ENCODE measurements around the gene SYCE1L. TPM values are rescaled to one million over a fixed set of nuclear protein-coding genes. Genes with fewer than 3 reads are reported as not detected.
A peak's percentile ranks its signal among the peaks of the same experiment; 100 is the strongest.

Gene SYCE1L
- total and polyA plus RNA-seq, 9 of the 15 experiments (the other 6 are each of a cell fraction or from before 2014, with no cell fraction given) = 0.54 to 2.7 (median 1.1) TPM; not detected in 5

DNA sequence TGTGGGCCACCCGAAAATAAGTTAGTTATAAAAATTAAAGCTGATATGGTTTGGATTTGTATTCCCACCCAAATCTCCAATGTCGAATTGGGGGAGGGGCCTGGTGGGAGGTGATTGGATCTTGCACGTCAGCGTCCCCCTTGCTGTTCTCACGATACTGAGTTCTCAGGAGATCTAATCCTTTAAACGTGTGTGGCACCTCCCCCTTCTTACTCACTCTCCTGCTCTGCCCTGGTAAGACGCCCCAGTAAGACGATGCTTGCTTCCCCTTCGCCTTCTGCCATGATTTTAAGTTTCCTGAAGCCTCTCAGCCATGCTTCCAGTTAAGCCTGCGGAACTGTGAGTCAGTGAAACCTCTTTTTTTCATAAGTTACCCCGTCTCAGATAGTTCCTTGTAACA is 35.4 kb downstream of the SYCE1L start:
- Histone ChIP-seq H3K27ac (ENCODE audit: extremely low read depth, low read depth, low read length) (no peak overlapping the region), H3K79me2 (ENCODE audit: control insufficient read depth, insufficient read depth, low read length) (no peaks in the 10 kb centered on the region), H3K4me2 (ENCODE audit: insufficient read depth, low read length) (no peak overlapping the region), H3K4me1 (replicated peaks in 1 of 2; ENCODE audit: control insufficient read depth in 2 of 2, insufficient read depth in 2 of 2, low read length in 2 of 2) (no peaks in the 10 kb centered on the region), H3K9me3 (replicated peaks; ENCODE audit: control insufficient read depth, insufficient read depth, low read depth, low read length) (no peaks in the 10 kb centered on the region), H3K36me3 (ENCODE audit: control insufficient read depth, insufficient read depth, low read length) (no peaks in the 10 kb centered on the region), H3K9me1 (ENCODE audit: control insufficient read depth, insufficient read depth, low read length) (no peaks in the 10 kb centered on the region), H4K20me1 (replicated peaks; ENCODE audit: control insufficient read depth, insufficient read depth, low read length) (no peaks in the 10 kb centered on the region), H3K27me3 (ENCODE audit: control insufficient read depth in 2 of 2, insufficient read depth in 2 of 2, low read length in 2 of 2) (peaks cover 4 to 8% of the 10 kb centered on the region in 2 experiments; a peak in 3 of 5 replicates), H2AFZ (ENCODE audit: low read depth, low read length) (no peak overlapping the region), H3K9ac (ENCODE audit: insufficient read depth in 1 of 2, low read depth in 2 of 2, low read length in 2 of 2) (no peak overlapping the region), H3K4me3 (no peak overlapping the region)
- intact Hi-C loops (cut with micrococcal nuclease) (loop anchor here (5.0 to 10.0 kb wide), 5 partner anchors 180 to 770 kb away; no protein-coding TSS in a partner anchor), in situ Hi-C loops (cut with MboI) (loop anchor here (5.0 to 25.0 kb wide), 2 partner anchors 348 to 728 kb away; no protein-coding TSS in a partner anchor)
- no peak for ATAC-seq
- DNase-seq (ENCODE audit: extremely low read depth in 1 of 4, low spot score in 3 of 4) = no peak
- CTCF ChIA-PET (ENCODE audit: low intra/inter-chr PET ratio) = interaction anchor here (4.3 kb wide), 1 partner anchor 348 kb away, joined by 92 read pairs; no protein-coding TSS in a partner anchor
- POLR2A ChIA-PET = no interaction called here
- no peak for FAIRE-seq
- 2% methylated on average over 11 of the region's 11 CpGs for WGBS (ENCODE audit: insufficient coverage, low coverage, missing lambda C conversion rate)
- TF ChIP-seq SMAD2 (IDR thresholded peaks at IDR 0.05; ENCODE audit: low read depth, low read length) (no peak), JUNB (CRISPR knock-in tag; conservative IDR thresholded peaks at IDR 0.05) (no peak), ZNF583 (CRISPR knock-in tag; IDR thresholded peaks at IDR 0.05) (no peak)
- BruUV-seq (replicated peaks) = no TSS peak

DNA sequence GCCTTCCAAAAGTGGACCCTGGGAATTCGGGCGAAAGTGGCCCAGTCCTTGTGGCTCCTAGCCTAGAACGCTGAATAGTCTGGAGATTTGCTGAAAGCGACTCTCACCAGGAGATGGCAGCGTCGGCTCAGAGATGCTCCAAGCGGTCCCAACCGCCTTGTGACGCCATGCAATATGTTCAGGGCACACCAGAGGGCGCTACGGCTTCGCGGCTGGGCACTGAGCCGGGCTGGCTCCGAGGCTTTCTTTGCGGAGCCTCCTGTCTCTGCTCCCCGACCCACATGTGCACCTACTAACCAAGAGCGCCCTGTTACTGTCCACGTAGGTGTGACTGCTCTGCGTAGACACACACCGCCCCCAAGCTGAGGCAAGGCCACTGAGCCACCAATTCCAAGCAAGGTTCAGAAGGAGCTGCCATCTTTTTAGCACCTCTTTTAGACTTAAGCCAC is 36.9 kb downstream of the SYCE1L start:
- ATAC-seq (peak; percentile 97), FAIRE-seq (peak; percentile 99), DNase-seq (ENCODE audit: extremely low read depth in 1 of 4, low spot score in 3 of 4) (peak; percentile 83 to 90 (median 88))
- ChIA-PET POLR2A (no interaction called here), CTCF (ENCODE audit: low intra/inter-chr PET ratio) (interaction anchor here (0.6 to 4.3 kb wide), 9 partner anchors 174 to 999 kb away, joined by 3 to 92 read pairs (median 5); no protein-coding TSS in a partner anchor)
- in situ Hi-C loops (cut with MboI) = loop anchor here (5.0 to 25.0 kb wide), 2 partner anchors 346 to 726 kb away; no protein-coding TSS in a partner anchor
- intact Hi-C loops (cut with micrococcal nuclease) = loop anchor here (1.0 to 10.0 kb wide), 6 partner anchors 179 to 769 kb away; no protein-coding TSS in a partner anchor
- Histone ChIP-seq H3K4me2 (ENCODE audit: insufficient read depth, low read length) (0 out of 2 replicates have a peak overlapping the region, but pooled peaks have one; percentile 33), H3K9ac (ENCODE audit: insufficient read depth in 1 of 2, low read depth in 2 of 2, low read length in 2 of 2) (no peak overlapping the region), H3K36me3 (ENCODE audit: control insufficient read depth, insufficient read depth, low read length) (no peaks in the 10 kb centered on the region), H3K27me3 (ENCODE audit: control insufficient read depth in 2 of 2, insufficient read depth in 2 of 2, low read length in 2 of 2) (peaks cover 3 to 8% of the 10 kb centered on the region in 2 experiments; a peak in 3 of 5 replicates), H3K27ac (ENCODE audit: extremely low read depth, low read depth, low read length) (no peak overlapping the region), H3K4me3 (no peak overlapping the region), H3K9me1 (ENCODE audit: control insufficient read depth, insufficient read depth, low read length) (no peaks in the 10 kb centered on the region), H4K20me1 (replicated peaks; ENCODE audit: control insufficient read depth, insufficient read depth, low read length) (no peaks in the 10 kb centered on the region), H3K79me2 (ENCODE audit: control insufficient read depth, insufficient read depth, low read length) (no peaks in the 10 kb centered on the region), H3K9me3 (replicated peaks; ENCODE audit: control insufficient read depth, insufficient read depth, low read depth, low read length) (no peaks in the 10 kb centered on the region), H3K4me1 (replicated peaks in 1 of 2; ENCODE audit: control insufficient read depth in 2 of 2, insufficient read depth in 2 of 2, low read length in 2 of 2) (no peaks in the 10 kb centered on the region), H2AFZ (ENCODE audit: low read depth, low read length) (peak overlapping the region; percentile 46; the same call in 1 of the 2 replicates)
- no TSS peak for BruUV-seq (replicated peaks)
- under 1% methylated on average over 20 of the region's 21 CpGs for WGBS (ENCODE audit: insufficient coverage, low coverage, missing lambda C conversion rate)
- TF ChIP-seq, protein P1, sequence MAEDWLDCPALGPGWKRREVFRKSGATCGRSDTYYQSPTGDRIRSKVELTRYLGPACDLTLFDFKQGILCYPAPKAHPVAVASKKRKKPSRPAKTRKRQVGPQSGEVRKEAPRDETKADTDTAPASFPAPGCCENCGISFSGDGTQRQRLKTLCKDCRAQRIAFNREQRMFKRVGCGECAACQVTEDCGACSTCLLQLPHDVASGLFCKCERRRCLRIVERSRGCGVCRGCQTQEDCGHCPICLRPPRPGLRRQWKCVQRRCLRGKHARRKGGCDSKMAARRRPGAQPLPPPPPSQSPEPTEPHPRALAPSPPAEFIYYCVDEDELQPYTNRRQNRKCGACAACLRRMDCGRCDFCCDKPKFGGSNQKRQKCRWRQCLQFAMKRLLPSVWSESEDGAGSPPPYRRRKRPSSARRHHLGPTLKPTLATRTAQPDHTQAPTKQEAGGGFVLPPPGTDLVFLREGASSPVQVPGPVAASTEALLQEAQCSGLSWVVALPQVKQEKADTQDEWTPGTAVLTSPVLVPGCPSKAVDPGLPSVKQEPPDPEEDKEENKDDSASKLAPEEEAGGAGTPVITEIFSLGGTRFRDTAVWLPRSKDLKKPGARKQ (CRISPR knock-in tag; IDR thresholded peaks at IDR 0.05) = no peak
- TF ChIP-seq SP1 (CRISPR knock-in tag; IDR thresholded peaks at IDR 0.05) = 0 out of 2 replicates have a peak, but pooled peaks have one; percentile 27
- peak; percentile 27; the same call in 1 of the 2 replicates for TF ChIP-seq L3MBTL2 (IDR thresholded peaks at IDR 0.05)
- TF ChIP-seq JUN (IDR thresholded peaks at IDR 0.05; ENCODE audit: borderline replicate concordance, low read depth, low read length) = peak; percentile 43; the same call in 1 of the 2 replicates
- TF ChIP-seq JUN (CRISPR knock-in tag; IDR thresholded peaks at IDR 0.05; ENCODE audit: borderline replicate concordance) = no peak
- TF ChIP-seq HCFC1 (IDR thresholded peaks at IDR 0.05; ENCODE audit: low read depth, low read length) = peak; percentile 29; the same call in 1 of the 2 replicates
- 0 out of 4 replicates have a peak, but pooled peaks of 1 of the 2 experiments have one; percentile 28 for TF ChIP-seq NONO (IDR thresholded peaks at IDR 0.05; ENCODE audit: low read depth in 2 of 2, low read length in 1 of 2)
- TF ChIP-seq, protein P2, sequence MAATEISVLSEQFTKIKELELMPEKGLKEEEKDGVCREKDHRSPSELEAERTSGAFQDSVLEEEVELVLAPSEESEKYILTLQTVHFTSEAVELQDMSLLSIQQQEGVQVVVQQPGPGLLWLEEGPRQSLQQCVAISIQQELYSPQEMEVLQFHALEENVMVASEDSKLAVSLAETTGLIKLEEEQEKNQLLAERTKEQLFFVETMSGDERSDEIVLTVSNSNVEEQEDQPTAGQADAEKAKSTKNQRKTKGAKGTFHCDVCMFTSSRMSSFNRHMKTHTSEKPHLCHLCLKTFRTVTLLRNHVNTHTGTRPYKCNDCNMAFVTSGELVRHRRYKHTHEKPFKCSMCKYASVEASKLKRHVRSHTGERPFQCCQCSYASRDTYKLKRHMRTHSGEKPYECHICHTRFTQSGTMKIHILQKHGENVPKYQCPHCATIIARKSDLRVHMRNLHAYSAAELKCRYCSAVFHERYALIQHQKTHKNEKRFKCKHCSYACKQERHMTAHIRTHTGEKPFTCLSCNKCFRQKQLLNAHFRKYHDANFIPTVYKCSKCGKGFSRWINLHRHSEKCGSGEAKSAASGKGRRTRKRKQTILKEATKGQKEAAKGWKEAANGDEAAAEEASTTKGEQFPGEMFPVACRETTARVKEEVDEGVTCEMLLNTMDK (IDR thresholded peaks at IDR 0.05; ENCODE audit: borderline replicate concordance, insufficient read depth, low read depth, low read length, poor library complexity, severe bottlenecking) = peak; percentile 47

All from K562 (cell line).